HepG2 (cell line): ENCODE data around the gene COX7A2L. TPM values are rescaled to one million over a fixed set of nuclear protein-coding genes. Genes with fewer than 3 reads are reported as not detected.

ENCODE experiments used
- ATAC-seq: fragments of 200-7000 bp; cut with Tn5 transposase; 3 replicates; pipeline ENCODE4 v1.9.1; 2020; ENCODE audit warnings: mild to moderate bottlenecking, moderate library complexity
- BruUV-seq: library from RNA; stranded (reverse); fragments of 400-500 nt; replicated peaks from 2 replicates; lab custom pipeline; 2021; lab: Mats Ljungman, UMichigan
- CTCF ChIA-PET: fragments of 300-600 bp; formaldehyde crosslinking; extraction: SDS; loops from one replicate; lab custom pipeline; 2021; ENCODE audit warnings: low total read pairs, inconsistent platforms, low intra/inter-chr PET ratio; lab: Yijun Ruan, JAX
- POLR2A ChIA-PET: fragments of 350-600 bp; sonication (Branson Sonifier 250); formaldehyde crosslinking; loops from one replicate; lab custom pipeline; 2020; ENCODE audit warnings: antibody characterized with exemption, inconsistent platforms; lab: Yijun Ruan, JAX
- DNase-seq: peaks from one replicate; pipeline ENCODE4 v3.0.0-alpha.2; 2015; ENCODE audit warnings: low spot score
- FAIRE-seq: peaks from 3 replicates; lab custom pipeline; 2011; peaks lifted over from hg19 to GRCh38; lab: Jason Lieb, UNC
- H2AFZ ChIP-seq: one replicate; pipeline ENCODE4 v1.6.1; 2011; ENCODE audit warnings: low read length, inconsistent platforms
- H3K27ac ChIP-seq: fragments of 300-600 bp; 3 replicates; pipeline ENCODE4 v1.8.0; 2011; ENCODE audit warnings: mixed run types, mild to moderate bottlenecking, mixed read lengths, low read length, inconsistent platforms; ENCODE audit not compliant: insufficient read depth; ENCODE audit errors: extremely low read length
- H3K27me3 ChIP-seq, 2 experiments: fragments of 200-600 bp in 1 of 2; 2 replicates in 1 of 2; 3 replicates in 1 of 2; pipeline versions ENCODE4 v1.6.0 to v1.8.0; 2011; ENCODE audit warnings: low read length in 2 of 2, mild to moderate bottlenecking in 2 of 2, moderate library complexity in 2 of 2, inconsistent platforms in 1 of 2; ENCODE audit not compliant: insufficient read depth in 2 of 2, control insufficient read depth in 1 of 2
- H3K36me3 ChIP-seq, 2 experiments: fragments of 200-600 bp in 1 of 2; replicated peaks in 1 of 2; 2 replicates in 1 of 2; 3 replicates in 1 of 2; pipeline versions ENCODE4 v1.5.1 to v1.8.0; 2011; ENCODE audit warnings: low read length in 2 of 2, inconsistent platforms in 1 of 2; ENCODE audit not compliant: insufficient read depth in 2 of 2, control insufficient read depth in 1 of 2
- H3K4me1 ChIP-seq: 2 replicates; pipeline ENCODE4 v1.5.1; 2012; ENCODE audit warnings: low read length, inconsistent platforms; ENCODE audit not compliant: insufficient read depth
- H3K4me2 ChIP-seq: 2 replicates; pipeline ENCODE4 v1.6.0; 2011; ENCODE audit warnings: low read depth, low read length, inconsistent platforms
- H3K4me3 ChIP-seq, 3 experiments: fragments of 200-600 bp in 1 of 3; sonication (generic), shearing (Covaris generic) in 1 of 3; replicated peaks in 1 of 3; 2 replicates each; pipeline ENCODE4 v1.5.1; 2011 to 2016; ENCODE audit warnings: low read length in 3 of 3, inconsistent platforms in 2 of 3, low read depth in 2 of 3, mild to moderate bottlenecking in 2 of 3, control low read depth in 1 of 3, mixed read lengths in 1 of 3; ENCODE audit not compliant: insufficient read depth in 1 of 3
- H3K79me2 ChIP-seq: one replicate; pipeline ENCODE4 v1.6.1; 2011; ENCODE audit warnings: low read length, inconsistent platforms; ENCODE audit not compliant: insufficient read depth
- H3K9ac ChIP-seq: 2 replicates; pipeline ENCODE4 v1.6.0; 2011; ENCODE audit warnings: mild to moderate bottlenecking, low read depth, low read length, inconsistent platforms; ENCODE audit not compliant: insufficient read depth
- H3K9me3 ChIP-seq: 2 replicates; pipeline ENCODE4 v1.5.1; 2012; ENCODE audit warnings: mild to moderate bottlenecking, low read length
- H4K20me1 ChIP-seq: 2 replicates; pipeline ENCODE4 v1.6.0; 2011; ENCODE audit warnings: inconsistent platforms, mild to moderate bottlenecking, low read length, moderate library complexity; ENCODE audit not compliant: insufficient read depth
- CEBPB ChIP-seq: IDR thresholded peaks from 2 replicates; pipeline ENCODE4 v1.6.1; 2011; ENCODE audit warnings: low read depth, low read length, improper control_type of control experiment, borderline replicate concordance
- CEBPG ChIP-seq: IDR thresholded peaks from 2 replicates; pipeline ENCODE4 v1.6.1; 2016
- GLI4 ChIP-seq: sonication (generic); formaldehyde crosslinking; IDR thresholded peaks from 2 replicates; pipeline ENCODE4 v1.5.1; 2020; ENCODE audit warnings: missing genetic modification reagents, mild to moderate bottlenecking, moderate library complexity, borderline replicate concordance
- HNF1B ChIP-seq: sonication (generic); formaldehyde crosslinking; IDR thresholded peaks from 2 replicates; pipeline ENCODE4 v1.5.1; 2020; ENCODE audit warnings: mild to moderate bottlenecking, moderate library complexity, missing genetic modification reagents
- KDM6A ChIP-seq: IDR thresholded peaks from 2 replicates; pipeline ENCODE4 v1.6.1; 2016; ENCODE audit warnings: low read depth
- KLF6 ChIP-seq: IDR thresholded peaks from 2 replicates; pipeline ENCODE4 v1.8.0; 2016; ENCODE audit warnings: missing biosample characterization, missing genetic modification reagents
- PRDM15 ChIP-seq: sonication (generic); formaldehyde crosslinking; IDR thresholded peaks from 2 replicates; pipeline ENCODE4 v1.4.0; 2020; ENCODE audit warnings: missing genetic modification reagents
- RBM22 ChIP-seq: fragments of 200-400 bp; formaldehyde crosslinking; optimal IDR thresholded peaks from 2 replicates; pipeline ENCODE3; 2017; ENCODE audit warnings: mild to moderate bottlenecking, low read length, moderate library complexity
- ZBTB46 ChIP-seq: sonication (generic); formaldehyde crosslinking; IDR thresholded peaks from 2 replicates; pipeline ENCODE4 v1.4.0; 2020; ENCODE audit warnings: mild to moderate bottlenecking, missing genetic modification reagents, borderline replicate concordance
- ZNF333 ChIP-seq: sonication (generic); formaldehyde crosslinking; IDR thresholded peaks from 2 replicates; pipeline ENCODE4 v1.4.0; 2020; ENCODE audit warnings: mild to moderate bottlenecking, missing genetic modification reagents, borderline replicate concordance
- ZNF383 ChIP-seq: sonication (generic); formaldehyde crosslinking; IDR thresholded peaks from 2 replicates; pipeline ENCODE4 v1.4.0; 2020; ENCODE audit warnings: missing genetic modification reagents, mild to moderate bottlenecking, borderline replicate concordance
- ZNF720 ChIP-seq: sonication (generic); formaldehyde crosslinking; IDR thresholded peaks from 2 replicates; pipeline ENCODE4 v1.4.0; 2020; ENCODE audit warnings: missing genetic modification reagents
- ZNF740 ChIP-seq: sonication (generic); formaldehyde crosslinking; IDR thresholded peaks from 2 replicates; pipeline ENCODE4 v1.4.0; 2020; ENCODE audit warnings: missing genetic modification reagents
- WGBS: methylation state at CpG from one replicate; pipeline ENCODE4 v1.1.6; 2017; ENCODE audit warnings: low lambda C conversion rate; 5-methylcytosine and 5-hydroxymethylcytosine counted together
- in situ Hi-C: cut with HindIII; loops from 2 replicates; pipeline ENCODE4 v1.10.0; 2017; ENCODE audit warnings: low pct_unique_long_range_greater_than_20kb; ENCODE audit not compliant: extremely low pct_ligation_motif_present
- intact Hi-C: fragments of 100-400 bp; cut with micrococcal nuclease; formaldehyde crosslinking; loops from one replicate; pipeline ENCODE4 v1.10.0; 2022; ENCODE audit not compliant: unreplicated experiment
- polyA plus RNA-seq, 8 experiments: library from polyadenylated mRNA; depleted of rRNA in 3 of 8; stranded (reverse) in 7 of 8; unstranded in 1 of 8; fragments of >200 nt; fragmentation: Illumina TruSeq in 4 of 8; extraction: Trizol in 4 of 8; gene quantifications; 2 replicates each; pipeline versions ENCODE4 v1.2.1 to v1.2.3, GENCODE V29; 2011 to 2016; ENCODE audit warnings: low read depth in 4 of 8, missing spikeins in 1 of 8, mixed read lengths in 1 of 8; ENCODE audit not compliant: insufficient read depth in 1 of 8
- total RNA-seq, 5 experiments: library from RNA; depleted of rRNA; stranded (reverse); fragments of >200 nt; fragmentation: Illumina TruSeq; extraction: Trizol; gene quantifications; 2 replicates each; pipeline ENCODE4 v1.2.3, GENCODE V29; 2016; ENCODE audit warnings: low read depth in 1 of 5

The COX7A2L gene
- total and polyA plus RNA-seq, 2 of the 13 experiments (the other 11 are each of a cell fraction or from before 2014, with no cell fraction given): 155 to 201 TPM

- intact Hi-C loops (no loop called here), in situ Hi-C loops (no loop called here)
- Histone ChIP-seq H3K4me1 (no peaks in the 10 kb centered on the region), H3K36me3 (peaks cover 22 to 77% of the 10 kb centered on the region in 2 experiments), H3K27me3 (no peaks in the 10 kb centered on the region), H4K20me1 (peaks cover 20% of the 10 kb centered on the region; the same call in 1 of the 2 replicates), H3K9me3 (no peaks in the 10 kb centered on the region), H3K4me3 (no peak overlapping the region), H3K79me2 (peaks cover 3% of the 10 kb centered on the region), H3K4me2 (no peak overlapping the region), H3K9ac (no peak overlapping the region), H2AFZ (no peak overlapping the region), H3K27ac (no peak overlapping the region)
- ATAC-seq: peak; percentile 1; the same call in 2 of the 3 replicates
- WGBS: 96% methylated on average over 3 of the region's 3 CpGs
- no TSS peak for BruUV-seq
- FAIRE-seq: no peak
- ChIA-PET CTCF (no interaction called here), POLR2A (no interaction called here)
- DNase-seq: no peak
- no peak for TF ChIP-seq ZBTB46 (CRISPR knock-in tag)
- no peak for TF ChIP-seq GLI4 (CRISPR knock-in tag)
- no peak for TF ChIP-seq ZNF383 (CRISPR knock-in tag)
- TF ChIP-seq ZNF333: no peak
- TF ChIP-seq HNF1B (CRISPR knock-in tag): no peak
- TF ChIP-seq RBM22: peak; percentile 95
- peak; percentile 91 for TF ChIP-seq CEBPB
- no peak for TF ChIP-seq ZNF720
- no peak for TF ChIP-seq PRDM15 (CRISPR knock-in tag)
- no peak for TF ChIP-seq KLF6 (CRISPR knock-in tag)
- TF ChIP-seq ZNF740 (CRISPR knock-in tag): no peak
- TF ChIP-seq KDM6A (CRISPR knock-in tag): no peak
- TF ChIP-seq CEBPG: peak; percentile 70
These were observed 46.0 kb downstream of the COX7A2L start for GRCh38 chr2:42314892-42315468.
